Hair follicular keratinocyte (primary cell): ENCODE data around the gene CFAP20. TPM values are rescaled to one million over a fixed set of nuclear protein-coding genes. Genes with fewer than 3 reads are reported as not detected.

Experiments
- total RNA-seq: library from RNA; depleted of rRNA; stranded (reverse); fragments of >200 nt; gene quantifications from 2 replicates; pipeline ENCODE4 v1.2.3, GENCODE V29; 2015

The CFAP20 gene
- 41.6 and 49.0 TPM in 2 replicates for total RNA-seq

DNA sequence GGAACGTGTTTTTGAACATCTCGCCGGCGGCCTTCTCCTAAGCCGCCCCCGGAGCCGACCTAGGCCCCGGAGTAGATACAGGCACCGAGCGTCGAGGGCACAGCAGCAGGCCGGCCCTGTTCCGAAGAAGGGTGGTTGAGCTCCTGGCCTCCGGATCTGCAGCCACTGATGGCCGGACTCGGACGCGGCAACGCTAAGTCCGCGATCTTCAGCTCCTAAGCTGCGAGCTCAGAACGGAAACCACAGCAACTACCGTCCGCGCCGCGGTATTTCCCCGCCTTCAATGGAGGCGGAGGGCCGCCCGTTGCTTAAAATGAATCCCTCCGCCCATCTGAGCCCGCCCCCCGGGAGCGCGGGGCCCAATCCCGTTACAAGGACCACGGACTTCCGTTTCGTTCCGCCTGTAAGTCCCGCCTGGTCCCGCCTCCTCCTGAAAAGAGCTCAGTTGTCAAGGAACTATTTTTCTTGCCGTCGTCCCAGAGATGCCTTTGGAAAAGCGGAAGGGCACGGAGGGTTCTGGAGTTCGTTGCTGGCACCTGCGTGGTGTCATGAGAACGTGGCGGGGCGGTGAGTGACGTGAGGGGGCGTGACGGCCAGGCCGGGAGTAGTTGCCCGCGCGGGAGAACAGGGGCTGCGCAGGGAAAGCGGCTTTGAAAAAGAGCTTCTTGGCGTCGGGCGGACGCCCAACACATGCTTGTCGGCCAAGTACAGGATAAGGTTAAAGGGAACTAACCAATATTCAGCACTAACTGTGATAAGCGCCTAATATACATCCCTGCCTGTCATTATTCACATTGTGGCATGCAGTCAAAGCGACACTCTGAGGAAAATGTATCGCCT is at the start of gene CFAP20:
Gene CFAP20, minus strand, starts transcription at position 285 of the 840 bp plus-strand sequence. Its CDS starts 266 bp downstream, at position 19.

Other genes starting within 250 kb of the CFAP20 start
- 2.7 and 3.5 TPM in 2 replicates for gene CNGB1, start 158.3 kb downstream of the CFAP20 start, total RNA-seq
- gene ZNF319, start 128.7 kb downstream of the CFAP20 start, total RNA-seq: 2.7 and 5.2 TPM in 2 replicates
- 33.3 and 41.3 TPM in 2 replicates for gene USB1, start 128.0 kb downstream of the CFAP20 start, total RNA-seq
- gene MMP15, start 103.6 kb downstream of the CFAP20 start, total RNA-seq: 9.1 and 9.5 TPM in 2 replicates
- 22.7 and 30.5 TPM in 2 replicates for gene CSNK2A2, start 68.7 kb upstream of the CFAP20 start, total RNA-seq
- gene PRSS54, start 165.6 kb upstream of the CFAP20 start, total RNA-seq: not detected in 2 replicates